Mesendoderm (in vitro differentiated cells): ENCODE results near the gene NAA25.
"Not testable (repeated sequence)": the region's sequence is repeated elsewhere in the genome, so short reads cannot be mapped to it uniquely, and the experiment has no call there.

ENCODE experiments used
- DNase-seq: peaks from one replicate; pipeline ENCODE4 v3.0.0; 2013
- H2AK5ac ChIP-seq: 2 replicates; pipeline ENCODE4 v1.6.1; 2013; ENCODE audit warnings: low read length, inconsistent platforms
- H2BK120ac ChIP-seq: 2 replicates; pipeline ENCODE4 v1.6.1; 2013; ENCODE audit warnings: low read depth, mild to moderate bottlenecking, low read length, moderate library complexity, mixed read lengths
- H2BK15ac ChIP-seq: replicated peaks from 2 replicates; pipeline ENCODE4 v1.6.1; 2013; ENCODE audit warnings: low read depth, mild to moderate bottlenecking, moderate library complexity
- H2BK5ac ChIP-seq: 2 replicates; pipeline ENCODE4 v1.6.1; 2013; ENCODE audit warnings: low read length, inconsistent platforms
- H3K18ac ChIP-seq: 2 replicates; pipeline ENCODE4 v1.6.1; 2013; ENCODE audit warnings: mild to moderate bottlenecking, low read length, mixed read lengths
- H3K23ac ChIP-seq: one replicate; pipeline ENCODE4 v1.6.1; 2013; ENCODE audit warnings: low read length
- H3K27ac ChIP-seq: 2 replicates; pipeline ENCODE4 v1.5.1; 2013; ENCODE audit warnings: low read depth, mild to moderate bottlenecking, inconsistent platforms, low read length, moderate library complexity
- H3K27me3 ChIP-seq: 2 replicates; pipeline ENCODE4 v1.6.1; 2013; ENCODE audit warnings: low read length, control low read depth, mild to moderate bottlenecking, inconsistent platforms; ENCODE audit not compliant: insufficient read depth, poor library complexity
- H3K36me3 ChIP-seq: 2 replicates; pipeline ENCODE4 v1.6.1; 2013; ENCODE audit warnings: low read length, inconsistent platforms; ENCODE audit not compliant: control insufficient read depth, insufficient read depth
- H3K4ac ChIP-seq: one replicate; pipeline ENCODE4 v1.6.1; 2013; ENCODE audit warnings: low read depth, mild to moderate bottlenecking, low read length, moderate library complexity
- H3K4me1 ChIP-seq: 2 replicates; pipeline ENCODE4 v1.6.1; 2013; ENCODE audit warnings: low read depth, low read length, inconsistent platforms; ENCODE audit not compliant: control insufficient read depth
- H3K4me2 ChIP-seq: 2 replicates; pipeline ENCODE4 v1.6.1; 2013; ENCODE audit warnings: low read length
- H3K4me3 ChIP-seq: 2 replicates; pipeline ENCODE4 v1.5.1; 2013; ENCODE audit warnings: mild to moderate bottlenecking, low read length
- H3K56ac ChIP-seq: one replicate; pipeline ENCODE4 v1.6.1; 2013; ENCODE audit warnings: low read length
- H3K79me1 ChIP-seq: 2 replicates; pipeline ENCODE4 v1.6.1; 2013; ENCODE audit warnings: low read length, inconsistent platforms
- H3K79me2 ChIP-seq: 2 replicates; pipeline ENCODE4 v1.6.1; 2013; ENCODE audit warnings: mild to moderate bottlenecking, low read length; ENCODE audit not compliant: control insufficient read depth, insufficient read depth
- H3K9ac ChIP-seq: 2 replicates; pipeline ENCODE4 v1.6.1; 2013; ENCODE audit warnings: low read length, inconsistent platforms
- H4K5ac ChIP-seq: one replicate; pipeline ENCODE4 v1.6.1; 2013; ENCODE audit warnings: low read length
- H4K8ac ChIP-seq: one replicate; pipeline ENCODE4 v1.6.1; 2013; ENCODE audit warnings: low read depth, mild to moderate bottlenecking, control low read depth, low read length, moderate library complexity
- WGBS: extraction: QIAGEN DNeasy Blood & Tissue Kit; methylation state at CpG from one replicate; pipeline ENCODE4 v1.1.7; 2013; ENCODE audit warnings: low lambda C conversion rate, missing lambda C conversion rate; ENCODE audit not compliant: insufficient coverage; ENCODE audit errors: extremely low coverage; 5-methylcytosine and 5-hydroxymethylcytosine counted together

Gene NAA25

GRCh38 chr12:112112409-112113133 is 4.0 kb upstream of the NAA25 start:
- no peak overlapping the region for H3K4me3 ChIP-seq
- no peak overlapping the region for H4K5ac ChIP-seq
- no peak overlapping the region for H3K4ac ChIP-seq
- no peak overlapping the region for H2BK120ac ChIP-seq
- no peak overlapping the region for H4K8ac ChIP-seq
- no peak overlapping the region for H2BK15ac ChIP-seq
- H3K18ac ChIP-seq, result no peak overlapping the region
- no CpG with 5 or more reads among the region's 6 CpGs for WGBS
- no peak overlapping the region for H2BK5ac ChIP-seq
- no peak overlapping the region for H3K23ac ChIP-seq
- no peak overlapping the region for H3K9ac ChIP-seq
- no peaks in the 10 kb centered on the region for H3K79me1 ChIP-seq
- H3K36me3 ChIP-seq, result no peaks in the 10 kb centered on the region
- H3K27me3 ChIP-seq, result no peaks in the 10 kb centered on the region
- no peak overlapping the region for H2AK5ac ChIP-seq
- peak overlapping the region; percentile 60 for H3K56ac ChIP-seq
- no peak overlapping the region for H3K4me2 ChIP-seq
- peaks cover 4% of the 10 kb centered on the region for H3K4me1 ChIP-seq
- H3K79me2 ChIP-seq, result peaks cover 10% of the 10 kb centered on the region
- peak; percentile 56 for DNase-seq
- no peak overlapping the region for H3K27ac ChIP-seq

GRCh38 chr12:112111931-112112330 is 3.3 kb upstream of the NAA25 start:
- DNase-seq, result no peak
- no CpG with 5 or more reads among the region's 5 CpGs for WGBS

GRCh38 chr12:112110787-112111662 is 2.4 kb upstream of the NAA25 start:
- not testable (repeated sequence) for H3K4me2 ChIP-seq, H3K18ac ChIP-seq, H3K23ac ChIP-seq, H2BK15ac ChIP-seq, H2BK5ac ChIP-seq, H3K27ac ChIP-seq, H3K4ac ChIP-seq, H3K56ac ChIP-seq, H3K4me3 ChIP-seq, H3K36me3 ChIP-seq, H3K4me1 ChIP-seq, H3K27me3 ChIP-seq, H2AK5ac ChIP-seq, H3K9ac ChIP-seq, H4K8ac ChIP-seq, H4K5ac ChIP-seq, H3K79me1 ChIP-seq, H2BK120ac ChIP-seq
- peaks cover 24% of the 10 kb centered on the region for H3K79me2 ChIP-seq
- peak; percentile 24 for DNase-seq
- no CpG with 5 or more reads among the region's 20 CpGs for WGBS

More at GRCh38 chr12:112111931-112112330, 3.3 kb upstream of the NAA25 start:
- Histone ChIP-seq H2BK120ac (no peak overlapping the region), H3K4me3 (no peak overlapping the region), H3K79me1 (no peaks in the 10 kb centered on the region), H3K18ac (no peak overlapping the region), H2BK5ac (no peak overlapping the region), H4K8ac (no peak overlapping the region), H3K27ac (no peak overlapping the region), H3K56ac (no peak overlapping the region), H3K23ac (no peak overlapping the region), H3K27me3 (no peaks in the 10 kb centered on the region), H3K79me2 (peaks cover 16% of the 10 kb centered on the region), H3K4me1 (peaks cover 4% of the 10 kb centered on the region), H2AK5ac (no peak overlapping the region), H3K9ac (no peak overlapping the region), H4K5ac (no peak overlapping the region), H3K4me2 (no peak overlapping the region), H3K36me3 (no peaks in the 10 kb centered on the region), H3K4ac (no peak overlapping the region), H2BK15ac (no peak overlapping the region)

- H4K5ac ChIP-seq, result no peak overlapping the region
- no peaks in the 10 kb centered on the region for H3K27me3 ChIP-seq
- no peak overlapping the region for H3K27ac ChIP-seq
- peak overlapping the region; percentile 97 for H3K9ac ChIP-seq
- H2BK15ac ChIP-seq, result no peak overlapping the region
- peak; percentile 79 for DNase-seq
- no peaks in the 10 kb centered on the region for H3K36me3 ChIP-seq
- H3K4ac ChIP-seq, result peak overlapping the region; percentile 93
- no peak overlapping the region for H3K23ac ChIP-seq
- no peak overlapping the region for H2BK5ac ChIP-seq
- H3K4me3 ChIP-seq, result peak overlapping the region; percentile 90
- WGBS, result no CpG with 5 or more reads among the region's 13 CpGs
- H3K79me2 ChIP-seq, result peaks cover 55% of the 10 kb centered on the region
- no peaks in the 10 kb centered on the region for H3K79me1 ChIP-seq
- H3K4me2 ChIP-seq, result peak overlapping the region; percentile 72
- H2AK5ac ChIP-seq, result no peak overlapping the region
- no peak overlapping the region for H4K8ac ChIP-seq
- peak overlapping the region; percentile 70 for H3K18ac ChIP-seq
- H2BK120ac ChIP-seq, result no peak overlapping the region
- peaks cover 6% of the 10 kb centered on the region for H3K4me1 ChIP-seq
- peak overlapping the region; percentile 99 for H3K56ac ChIP-seq
Observed at GRCh38 chr12:112107306-112108201, 1.0 kb downstream of the NAA25 start.

- WGBS, result no CpG with 5 or more reads among the region's 3 CpGs
- no peak overlapping the region for H3K4me2 ChIP-seq
- H3K18ac ChIP-seq, result no peak overlapping the region
- no peak for DNase-seq
- peaks cover 4% of the 10 kb centered on the region for H3K4me1 ChIP-seq
- no peaks in the 10 kb centered on the region for H3K79me1 ChIP-seq
- no peaks in the 10 kb centered on the region for H3K27me3 ChIP-seq
- H4K8ac ChIP-seq, result no peak overlapping the region
- peak overlapping the region; percentile 4 for H3K9ac ChIP-seq
- no peak overlapping the region for H2BK5ac ChIP-seq
- H2AK5ac ChIP-seq, result no peak overlapping the region
- H3K79me2 ChIP-seq, result peaks cover 66% of the 10 kb centered on the region
- no peak overlapping the region for H3K4me3 ChIP-seq
- H3K23ac ChIP-seq, result no peak overlapping the region
- no peak overlapping the region for H3K27ac ChIP-seq
- no peak overlapping the region for H2BK120ac ChIP-seq
- H3K36me3 ChIP-seq, result no peaks in the 10 kb centered on the region
- H3K4ac ChIP-seq, result no peak overlapping the region
- H2BK15ac ChIP-seq, result no peak overlapping the region
- H4K5ac ChIP-seq, result no peak overlapping the region
- no peak overlapping the region for H3K56ac ChIP-seq
Observed at GRCh38 chr12:112105891-112106290, 2.7 kb downstream of the NAA25 start.
